ENCODE data around the gene FOXF2.

DNA sequence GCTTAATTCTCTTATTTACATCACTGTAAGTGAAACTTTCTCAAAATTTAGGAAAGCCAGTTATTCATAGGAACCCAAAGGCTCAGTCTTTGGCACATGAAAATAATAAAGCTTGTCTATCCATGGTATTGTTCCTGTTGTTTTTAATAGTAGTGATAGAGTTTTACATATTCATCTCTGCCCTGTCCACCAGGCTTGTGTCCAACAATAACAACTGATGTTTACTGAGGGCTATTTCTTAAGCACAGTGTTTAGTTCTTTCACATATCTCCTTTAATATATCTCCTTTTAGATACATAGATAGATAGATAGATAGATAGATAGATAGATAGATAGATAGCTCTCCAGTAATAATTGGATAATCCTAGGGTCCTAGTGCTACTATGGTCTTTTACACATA is 43.3 kb upstream of the FOXF2 start:
- TF ChIP-seq, protein P1, sequence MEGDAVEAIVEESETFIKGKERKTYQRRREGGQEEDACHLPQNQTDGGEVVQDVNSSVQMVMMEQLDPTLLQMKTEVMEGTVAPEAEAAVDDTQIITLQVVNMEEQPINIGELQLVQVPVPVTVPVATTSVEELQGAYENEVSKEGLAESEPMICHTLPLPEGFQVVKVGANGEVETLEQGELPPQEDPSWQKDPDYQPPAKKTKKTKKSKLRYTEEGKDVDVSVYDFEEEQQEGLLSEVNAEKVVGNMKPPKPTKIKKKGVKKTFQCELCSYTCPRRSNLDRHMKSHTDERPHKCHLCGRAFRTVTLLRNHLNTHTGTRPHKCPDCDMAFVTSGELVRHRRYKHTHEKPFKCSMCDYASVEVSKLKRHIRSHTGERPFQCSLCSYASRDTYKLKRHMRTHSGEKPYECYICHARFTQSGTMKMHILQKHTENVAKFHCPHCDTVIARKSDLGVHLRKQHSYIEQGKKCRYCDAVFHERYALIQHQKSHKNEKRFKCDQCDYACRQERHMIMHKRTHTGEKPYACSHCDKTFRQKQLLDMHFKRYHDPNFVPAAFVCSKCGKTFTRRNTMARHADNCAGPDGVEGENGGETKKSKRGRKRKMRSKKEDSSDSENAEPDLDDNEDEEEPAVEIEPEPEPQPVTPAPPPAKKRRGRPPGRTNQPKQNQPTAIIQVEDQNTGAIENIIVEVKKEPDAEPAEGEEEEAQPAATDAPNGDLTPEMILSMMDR (IDR thresholded peaks at IDR 0.05) = no peak
- no peak for TF ChIP-seq POLR2A (IDR thresholded peaks at IDR 0.05)

Measured in esophagus squamous epithelium (tissue), 4 donors.